ENCODE data around the gene SDR42E2.
A peak's percentile ranks its signal among the peaks of the same experiment; 100 is the strongest.

The SDR42E2 gene

DNA sequence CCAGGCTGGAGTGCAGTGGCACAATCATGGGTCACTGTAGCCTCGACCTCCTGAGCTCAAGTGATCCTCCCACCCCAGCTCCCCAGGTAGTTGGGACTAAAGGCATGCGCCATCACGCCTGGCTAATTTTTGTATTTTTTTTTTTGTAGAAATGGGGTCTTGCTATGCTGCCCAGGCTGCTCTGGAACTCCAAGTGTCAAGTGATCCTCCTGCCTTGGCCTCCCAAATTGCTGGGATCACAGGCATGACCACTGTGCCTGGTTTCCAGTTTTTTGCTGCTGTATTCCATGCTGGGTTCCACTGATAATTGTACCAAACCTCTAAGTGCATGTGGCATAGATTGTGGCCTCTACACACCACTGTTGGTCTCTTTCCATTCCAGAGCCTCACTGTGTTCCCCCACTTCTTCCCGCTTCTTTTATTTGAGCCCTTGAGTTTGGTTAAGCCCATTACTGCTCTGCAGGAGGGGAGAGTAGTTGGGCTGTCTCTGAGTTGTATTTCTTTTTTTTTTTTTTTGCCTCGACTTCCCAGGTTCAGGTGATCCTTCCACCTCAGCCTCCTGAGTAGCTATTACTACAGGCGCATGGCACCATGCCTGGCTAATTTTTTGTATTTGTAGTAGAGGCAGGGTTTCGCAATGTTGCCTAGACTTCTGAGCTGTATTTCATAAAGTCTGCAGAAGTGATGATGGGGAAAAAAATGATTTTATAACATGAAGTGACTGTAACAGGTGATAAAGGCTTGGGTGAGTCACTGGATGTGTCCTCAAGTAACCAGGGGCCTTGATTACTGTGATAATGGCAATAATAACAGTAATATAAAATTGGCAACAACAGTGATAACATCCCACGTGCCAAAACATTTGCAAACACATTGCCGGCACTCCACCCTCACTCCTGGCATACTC, 73.8 kb downstream of the SDR42E2 start:
- H3K9me3 Mint-ChIP-seq, result no peaks in the 10 kb centered on the region
- no peaks in the 10 kb centered on the region for H3K27me3 Mint-ChIP-seq (ENCODE audit: low read depth, poor library complexity)

GRCh38 chr16:22239131-22239805, 77.0 kb downstream of the SDR42E2 start:
- Mint-ChIP-seq H3K27me3 (ENCODE audit: low read depth, poor library complexity) (no peaks in the 10 kb centered on the region), H3K36me3 (ENCODE audit: low read depth) (peaks cover 17% of the 10 kb centered on the region), H3K4me3 (no peak overlapping the region), H3K4me1 (no peaks in the 10 kb centered on the region), H3K9me3 (no peaks in the 10 kb centered on the region), H3K27ac (peak overlapping the region; percentile 85)
- DNase-seq, result no peak
- no peak for TF ChIP-seq CTCF (IDR thresholded peaks at IDR 0.05)

More for the DNA sequence above, 73.8 kb downstream of the SDR42E2 start:
- H3K4me3 Mint-ChIP-seq, result no peak overlapping the region
- TF ChIP-seq CTCF (IDR thresholded peaks at IDR 0.05), result no peak
- H3K4me1 Mint-ChIP-seq, result peaks cover 5% of the 10 kb centered on the region
- no peak for DNase-seq
- H3K36me3 Mint-ChIP-seq (ENCODE audit: low read depth), result peaks cover 33% of the 10 kb centered on the region
- H3K27ac Mint-ChIP-seq, result no peak overlapping the region

DNA sequence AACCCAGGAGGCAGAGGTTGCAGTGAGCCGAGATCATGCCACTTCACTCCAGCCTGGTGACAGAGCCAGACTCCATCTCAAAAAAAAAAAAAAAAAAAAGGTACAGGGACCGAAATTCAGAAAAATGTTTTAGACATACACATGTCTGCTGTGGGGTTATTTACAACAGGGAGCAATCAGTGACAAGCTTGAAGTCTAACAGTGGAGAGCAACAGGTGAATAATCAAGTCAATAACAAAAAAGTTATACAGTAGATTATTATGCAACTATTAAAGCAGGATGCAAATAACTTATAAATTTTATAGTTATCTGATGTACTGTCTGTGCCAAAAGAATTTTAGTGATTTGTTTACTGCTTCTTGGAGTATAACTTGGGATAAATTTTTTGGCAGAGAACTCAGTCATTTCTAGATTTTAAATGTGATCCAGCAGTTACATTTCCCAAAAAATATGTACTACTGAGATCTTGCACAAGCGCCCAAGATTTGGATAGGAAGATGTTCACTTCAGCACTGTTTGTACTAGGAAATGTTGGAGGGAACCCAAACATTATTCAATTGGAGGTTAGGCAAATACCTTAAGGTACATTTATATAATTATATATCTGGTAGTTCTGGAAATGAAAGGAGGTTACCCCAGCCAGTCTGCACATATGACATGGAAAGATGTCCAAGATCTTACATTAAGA, 77.9 kb downstream of the SDR42E2 start:
- no peak for TF ChIP-seq CTCF (IDR thresholded peaks at IDR 0.05)
- no peak overlapping the region for H3K27ac Mint-ChIP-seq
- no peak for DNase-seq
- no peaks in the 10 kb centered on the region for H3K4me1 Mint-ChIP-seq
- H3K27me3 Mint-ChIP-seq (ENCODE audit: low read depth, poor library complexity), result no peaks in the 10 kb centered on the region
- H3K4me3 Mint-ChIP-seq, result no peak overlapping the region
- peaks cover 17% of the 10 kb centered on the region for H3K36me3 Mint-ChIP-seq (ENCODE audit: low read depth)
- H3K9me3 Mint-ChIP-seq, result no peaks in the 10 kb centered on the region
